Activated CD4-positive, alpha-beta memory T cell treated with anti-CD3 and anti-CD28 coated beads, Interleukin-2, amount 10 ng/mL, durations not matched to agents 7 days and 5 days (primary cell): ENCODE data around the gene FHOD3. TPM values are rescaled to one million over a fixed set of nuclear protein-coding genes. Genes with fewer than 3 reads are reported as not detected.

Experiments used
- CTCF ChIA-PET: fragments of 350-600 bp; sonication (Branson Sonifier 250); formaldehyde crosslinking; loops from one replicate; lab custom pipeline; 2021; ENCODE audit warnings: antibody characterized with exemption, inconsistent platforms; lab: Charles Lee
- POLR2A ChIA-PET: fragments of 350-600 bp; sonication (Branson Sonifier 250); formaldehyde crosslinking; loops from one replicate; lab custom pipeline; 2021; ENCODE audit warnings: antibody characterized with exemption; lab: Charles Lee
- DNase-seq: peaks from one replicate; pipeline ENCODE4 v3.0.0-alpha.2; 2020
- H3K27ac Mint-ChIP-seq: one replicate; pipeline ENCODE4 v1.8.0; 2021; ENCODE audit warnings: mild to moderate bottlenecking, mixed read lengths
- H3K27me3 Mint-ChIP-seq: one replicate; pipeline ENCODE4 v1.8.0; 2021; ENCODE audit warnings: mixed read lengths
- H3K36me3 Mint-ChIP-seq: one replicate; pipeline ENCODE4 v1.8.0; 2021; ENCODE audit warnings: low read depth, mixed read lengths
- H3K4me1 Mint-ChIP-seq: one replicate; pipeline ENCODE4 v1.8.0; 2021; ENCODE audit warnings: mixed read lengths
- H3K4me3 Mint-ChIP-seq: one replicate; pipeline ENCODE4 v1.8.0; 2021; ENCODE audit warnings: mild to moderate bottlenecking, mixed read lengths
- H3K9me3 Mint-ChIP-seq: one replicate; pipeline ENCODE4 v1.8.0; 2021; ENCODE audit warnings: mixed read lengths
- total RNA-seq, 2 experiments: library from RNA; stranded (reverse); gene quantifications; one replicate each; pipeline ENCODE4 v1.2.3, GENCODE V29; 2021

The FHOD3 gene
- total RNA-seq, 2 experiments from 2014 or later = not detected

GRCh38 chr18:36405611-36406010 is 108.1 kb downstream of the FHOD3 start:
- Mint-ChIP-seq H3K9me3 (no peaks in the 10 kb centered on the region), H3K36me3 (no peaks in the 10 kb centered on the region), H3K4me1 (no peaks in the 10 kb centered on the region), H3K27ac (no peak overlapping the region), H3K4me3 (no peak overlapping the region), H3K27me3 (no peaks in the 10 kb centered on the region)
- ChIA-PET CTCF (no interaction called here), POLR2A (no interaction called here)
- DNase-seq = no peak

DNA sequence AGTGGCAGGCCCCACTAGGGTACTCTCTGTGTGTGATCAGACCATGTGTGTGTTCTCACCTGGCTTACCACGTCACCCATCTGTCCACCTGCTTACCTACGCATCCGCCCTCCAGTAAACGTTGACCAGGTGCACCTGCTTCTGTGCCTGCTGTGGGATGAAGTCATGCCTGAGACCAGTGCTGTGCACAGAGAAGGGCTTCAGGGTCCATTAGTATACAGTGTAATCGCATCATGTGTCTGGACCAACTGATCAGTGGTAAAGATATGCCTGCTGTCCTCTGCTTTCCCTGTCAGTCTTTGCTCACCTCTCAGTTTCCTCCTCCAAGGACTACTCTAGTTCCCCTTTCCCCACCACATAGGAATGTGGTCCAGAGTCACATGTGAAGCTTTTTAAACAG is 109.3 kb downstream of the FHOD3 start:
- ChIA-PET POLR2A (no interaction called here), CTCF (interaction anchor here (1.0 kb wide), 1 partner anchor 13 kb away, joined by 3 read pairs; no protein-coding TSS in a partner anchor)
- H3K27ac Mint-ChIP-seq = no peak overlapping the region
- H3K4me3 Mint-ChIP-seq = no peak overlapping the region
- H3K36me3 Mint-ChIP-seq = no peaks in the 10 kb centered on the region
- no peaks in the 10 kb centered on the region for H3K4me1 Mint-ChIP-seq
- H3K27me3 Mint-ChIP-seq = no peaks in the 10 kb centered on the region
- no peak for DNase-seq
- H3K9me3 Mint-ChIP-seq = no peaks in the 10 kb centered on the region

GRCh38 chr18:36408606-36409005 is 111.1 kb downstream of the FHOD3 start:
- POLR2A ChIA-PET = no interaction called here

GRCh38 chr18:36409779-36410178 is 112.3 kb downstream of the FHOD3 start:
- no peaks in the 10 kb centered on the region for H3K9me3 Mint-ChIP-seq
- ChIA-PET CTCF (no interaction called here), POLR2A (no interaction called here)
- no peak overlapping the region for H3K27ac Mint-ChIP-seq
- H3K4me3 Mint-ChIP-seq = no peak overlapping the region
- no peaks in the 10 kb centered on the region for H3K36me3 Mint-ChIP-seq
- H3K27me3 Mint-ChIP-seq = no peaks in the 10 kb centered on the region
- DNase-seq = no peak
- H3K4me1 Mint-ChIP-seq = no peaks in the 10 kb centered on the region

More at GRCh38 chr18:36408606-36409005, 111.1 kb downstream of the FHOD3 start:
- Mint-ChIP-seq H3K9me3 (no peaks in the 10 kb centered on the region), H3K27me3 (no peaks in the 10 kb centered on the region), H3K4me1 (no peaks in the 10 kb centered on the region), H3K36me3 (no peaks in the 10 kb centered on the region), H3K27ac (no peak overlapping the region), H3K4me3 (no peak overlapping the region)
- CTCF ChIA-PET = no interaction called here
- DNase-seq = no peak

DNA sequence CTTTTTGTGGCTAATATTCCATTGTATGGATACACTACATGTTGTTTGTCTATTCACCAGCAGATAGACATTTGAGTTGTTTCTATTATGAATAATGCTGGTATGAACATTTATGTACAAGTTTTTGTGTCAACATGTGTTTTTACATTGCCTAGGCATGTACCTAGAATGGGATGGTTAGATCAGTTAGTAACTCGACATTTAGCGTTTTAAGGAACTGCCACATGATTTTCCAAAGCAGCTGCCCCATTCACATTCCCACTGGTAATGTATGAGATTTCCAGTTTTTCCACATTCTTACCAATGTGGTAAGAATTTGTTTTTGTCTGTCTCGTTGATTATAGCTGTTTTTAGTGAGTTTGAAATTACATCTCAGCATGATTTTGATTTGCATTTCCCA is 112.8 kb downstream of the FHOD3 start:
- no peak for DNase-seq
- CTCF ChIA-PET = no interaction called here

DNA sequence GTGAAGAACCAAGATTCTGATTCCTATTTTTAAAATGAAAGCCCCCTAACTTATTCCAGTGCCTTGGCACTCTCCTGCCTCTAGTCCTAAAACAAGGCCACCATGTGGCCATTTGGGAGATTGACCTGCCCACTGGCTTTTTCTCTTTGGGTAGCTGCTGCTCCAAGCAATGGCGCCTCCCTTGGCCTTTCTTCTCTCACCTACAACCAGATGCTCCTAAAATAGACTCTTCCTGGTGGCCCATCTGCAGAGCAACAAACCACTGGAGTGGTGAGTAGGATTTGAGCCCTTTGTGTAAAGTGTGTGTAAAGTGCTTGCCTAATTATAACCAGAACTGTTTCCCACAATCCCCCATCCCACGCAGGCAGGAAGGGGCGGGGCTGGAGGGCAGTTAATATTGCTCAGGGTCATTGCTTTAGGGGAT is 114.2 kb downstream of the FHOD3 start:
- H3K27me3 Mint-ChIP-seq = no peaks in the 10 kb centered on the region
- CTCF ChIA-PET = interaction anchor here (0.6 to 1.1 kb wide), 2 partner anchors 28 to 395 kb away, joined by 3 read pairs; no protein-coding TSS in a partner anchor
- no peak overlapping the region for H3K4me3 Mint-ChIP-seq
- H3K27ac Mint-ChIP-seq = no peak overlapping the region
- no peaks in the 10 kb centered on the region for H3K9me3 Mint-ChIP-seq
- POLR2A ChIA-PET = no interaction called here
- DNase-seq = no peak
- no peaks in the 10 kb centered on the region for H3K4me1 Mint-ChIP-seq
- no peaks in the 10 kb centered on the region for H3K36me3 Mint-ChIP-seq

More for the DNA sequence above, 112.8 kb downstream of the FHOD3 start:
- no peaks in the 10 kb centered on the region for H3K9me3 Mint-ChIP-seq
- H3K27me3 Mint-ChIP-seq = no peaks in the 10 kb centered on the region
- H3K4me1 Mint-ChIP-seq = no peaks in the 10 kb centered on the region
- POLR2A ChIA-PET = no interaction called here
- H3K36me3 Mint-ChIP-seq = no peaks in the 10 kb centered on the region
- H3K4me3 Mint-ChIP-seq = no peak overlapping the region
- no peak overlapping the region for H3K27ac Mint-ChIP-seq

DNA sequence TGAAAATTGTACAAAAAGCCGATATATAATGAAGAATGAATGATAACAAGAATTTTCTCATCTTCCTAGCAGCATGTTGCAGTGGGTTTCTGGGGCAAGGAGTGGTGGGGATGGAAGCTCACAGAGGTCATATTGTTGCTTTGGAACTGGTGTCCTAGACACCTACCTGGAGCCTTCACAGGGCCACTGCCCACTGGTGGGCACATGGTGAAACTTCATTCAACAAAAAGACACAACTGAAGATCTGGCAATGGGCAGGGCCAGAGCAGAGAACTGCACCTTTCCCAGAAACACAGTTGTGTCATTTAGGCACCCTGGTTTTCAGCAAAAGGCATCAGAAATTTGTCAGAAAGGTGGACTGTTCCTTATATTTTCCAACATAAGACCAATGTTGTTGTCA is 115.3 kb downstream of the FHOD3 start:
- no peaks in the 10 kb centered on the region for H3K4me1 Mint-ChIP-seq
- H3K9me3 Mint-ChIP-seq = no peaks in the 10 kb centered on the region
- peaks cover 3% of the 10 kb centered on the region for H3K27me3 Mint-ChIP-seq
- H3K4me3 Mint-ChIP-seq = no peak overlapping the region
- H3K36me3 Mint-ChIP-seq = no peaks in the 10 kb centered on the region
- no peak overlapping the region for H3K27ac Mint-ChIP-seq
- DNase-seq = no peak
- ChIA-PET CTCF (interaction anchor here (1.1 kb wide), 1 partner anchor 318 kb away, joined by 3 read pairs; no protein-coding TSS in a partner anchor), POLR2A (no interaction called here)

DNA sequence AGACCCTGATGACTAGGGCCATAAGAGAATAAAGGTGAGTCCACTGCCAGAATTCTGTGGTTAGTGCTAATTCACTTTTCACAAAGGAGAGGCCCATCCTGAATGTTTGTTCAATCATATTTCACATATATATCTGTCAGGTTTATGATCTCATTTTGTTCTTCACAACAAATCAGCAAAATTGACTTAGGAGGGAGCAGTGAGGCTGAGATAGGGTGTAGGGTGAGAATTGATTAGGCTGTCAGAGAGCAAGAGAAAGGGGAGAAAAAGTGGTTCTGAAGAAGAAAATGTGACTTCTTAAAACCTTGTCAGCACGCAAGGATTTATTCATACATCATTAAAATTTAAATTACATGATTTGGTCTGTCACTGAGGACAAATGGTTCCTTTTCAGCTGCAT is 117.7 kb downstream of the FHOD3 start:
- Mint-ChIP-seq H3K36me3 (no peaks in the 10 kb centered on the region), H3K9me3 (no peaks in the 10 kb centered on the region), H3K27ac (no peak overlapping the region), H3K27me3 (peaks cover 3% of the 10 kb centered on the region), H3K4me1 (no peaks in the 10 kb centered on the region), H3K4me3 (no peak overlapping the region)
- ChIA-PET POLR2A (no interaction called here), CTCF (no interaction called here)
- no peak for DNase-seq

DNA sequence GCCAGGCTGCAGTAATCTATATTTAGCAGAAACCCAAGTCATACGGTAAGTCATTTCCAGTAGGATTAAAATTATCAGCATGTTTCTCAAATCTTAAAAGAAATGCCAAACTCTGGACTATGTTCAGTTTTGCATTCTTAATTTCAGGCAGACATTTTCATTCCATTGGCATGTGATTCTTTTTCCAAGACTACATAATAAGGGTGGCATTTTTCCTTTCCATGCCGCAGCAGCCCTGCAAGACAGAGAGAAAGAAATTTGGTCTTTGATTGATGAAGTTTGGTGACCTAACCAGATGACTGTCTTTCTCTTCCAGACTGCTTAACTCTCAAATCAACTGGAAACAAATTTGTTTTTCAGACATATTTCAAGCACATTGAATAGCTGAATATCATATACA is 118.1 kb downstream of the FHOD3 start:
- ChIA-PET POLR2A (no interaction called here), CTCF (no interaction called here)
- Mint-ChIP-seq H3K27me3 (peaks cover 3% of the 10 kb centered on the region), H3K36me3 (no peaks in the 10 kb centered on the region), H3K9me3 (no peaks in the 10 kb centered on the region), H3K27ac (no peak overlapping the region), H3K4me1 (no peaks in the 10 kb centered on the region), H3K4me3 (no peak overlapping the region)
- DNase-seq = no peak

DNA sequence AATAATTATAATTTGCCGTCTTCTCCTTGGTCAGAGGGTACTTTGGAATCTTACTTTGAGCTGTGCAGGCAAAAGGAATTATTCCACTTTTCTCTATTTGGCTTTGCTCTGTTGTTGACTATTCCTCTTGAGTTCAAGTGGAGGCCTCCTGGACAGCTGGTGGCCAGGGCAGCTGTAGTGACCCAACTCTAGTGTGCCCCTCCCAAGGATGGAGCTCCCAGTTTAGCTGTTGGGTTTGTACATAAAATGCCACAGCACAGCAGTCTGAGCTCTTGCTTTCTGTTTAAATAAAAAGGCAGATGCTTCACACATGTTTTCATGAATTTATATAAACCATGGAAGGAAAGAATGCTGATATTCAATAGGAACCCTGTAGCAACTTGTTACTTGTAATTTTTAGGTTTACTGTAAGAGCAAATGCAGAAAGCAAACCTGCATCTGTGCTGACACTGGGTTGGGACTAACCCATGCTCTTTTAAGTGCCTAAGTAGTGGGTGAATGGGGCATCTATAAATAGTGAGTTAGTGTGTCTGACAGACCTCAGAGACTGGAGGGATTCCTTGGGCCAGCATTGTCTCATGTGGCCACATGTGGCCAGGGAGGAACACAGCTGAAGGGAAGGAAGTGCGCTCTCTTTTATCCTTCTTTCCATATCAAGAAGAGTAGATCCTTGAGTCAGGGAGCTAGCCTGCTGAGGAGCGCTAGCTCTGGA is 121.8 kb downstream of the FHOD3 start:
- Mint-ChIP-seq H3K4me1 (no peaks in the 10 kb centered on the region), H3K4me3 (no peak overlapping the region), H3K36me3 (no peaks in the 10 kb centered on the region), H3K9me3 (no peaks in the 10 kb centered on the region), H3K27ac (no peak overlapping the region), H3K27me3 (peaks cover 8% of the 10 kb centered on the region)
- ChIA-PET POLR2A (no interaction called here), CTCF (interaction anchor here (1.6 kb wide), 1 partner anchor 13 kb away, joined by 3 read pairs; no protein-coding TSS in a partner anchor)
- DNase-seq = no peak

DNA sequence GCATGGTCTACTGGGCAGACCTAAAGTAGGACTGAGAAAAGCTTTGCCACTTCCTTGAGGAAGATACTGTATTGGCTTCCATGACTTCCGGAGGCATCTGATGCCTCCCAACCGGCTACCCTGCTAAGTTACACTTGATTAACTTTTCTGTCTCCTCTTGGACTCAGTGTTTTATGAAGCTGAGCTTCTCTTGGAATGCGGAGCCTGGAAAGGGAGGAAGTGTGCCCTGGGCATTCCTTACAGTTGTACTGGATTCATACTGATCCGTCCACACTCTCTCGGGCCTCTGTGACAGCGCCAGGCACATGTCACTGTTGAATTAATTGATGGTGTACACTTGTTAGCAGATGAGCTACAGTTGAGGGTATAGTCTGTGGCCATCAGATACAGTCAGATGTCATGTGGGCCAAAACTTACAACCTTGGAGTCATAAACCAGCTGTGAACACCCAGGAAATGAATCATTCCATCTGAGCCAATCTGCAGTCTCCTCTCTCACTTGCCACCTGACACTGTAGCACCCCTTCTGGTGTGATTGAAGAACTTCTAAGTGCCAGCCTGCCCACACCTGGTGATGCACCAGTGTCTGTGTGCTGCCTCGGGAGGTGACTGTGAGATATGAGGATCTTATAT is 122.5 kb downstream of the FHOD3 start:
- Mint-ChIP-seq H3K9me3 (no peaks in the 10 kb centered on the region), H3K36me3 (no peaks in the 10 kb centered on the region), H3K27ac (no peak overlapping the region), H3K27me3 (peaks cover 8% of the 10 kb centered on the region), H3K4me3 (no peak overlapping the region), H3K4me1 (no peaks in the 10 kb centered on the region)
- ChIA-PET POLR2A (no interaction called here), CTCF (interaction anchor here (1.6 kb wide), 1 partner anchor 14 kb away, joined by 3 read pairs; no protein-coding TSS in a partner anchor)
- no peak for DNase-seq

GRCh38 chr18:36420826-36421225 is 123.3 kb downstream of the FHOD3 start:
- H3K4me3 Mint-ChIP-seq = no peak overlapping the region
- CTCF ChIA-PET = interaction anchor here (1.6 kb wide), 1 partner anchor 14 kb away, joined by 3 read pairs; no protein-coding TSS in a partner anchor
- H3K27ac Mint-ChIP-seq = no peak overlapping the region
- POLR2A ChIA-PET = no interaction called here
- no peaks in the 10 kb centered on the region for H3K9me3 Mint-ChIP-seq
- no peaks in the 10 kb centered on the region for H3K36me3 Mint-ChIP-seq
- H3K4me1 Mint-ChIP-seq = no peaks in the 10 kb centered on the region
- DNase-seq = no peak
- peaks cover 8% of the 10 kb centered on the region for H3K27me3 Mint-ChIP-seq

GRCh38 chr18:36424741-36425142 is 127.2 kb downstream of the FHOD3 start:
- Mint-ChIP-seq H3K27ac (no peak overlapping the region), H3K27me3 (peaks cover 6% of the 10 kb centered on the region), H3K4me1 (no peaks in the 10 kb centered on the region), H3K4me3 (no peak overlapping the region), H3K36me3 (no peaks in the 10 kb centered on the region), H3K9me3 (no peaks in the 10 kb centered on the region)
- ChIA-PET POLR2A (no interaction called here), CTCF (no interaction called here)
- no peak for DNase-seq
